ENCODE measurements around the gene ZNF235. TPM values are rescaled to one million over a fixed set of nuclear protein-coding genes. Genes with fewer than 3 reads are reported as not detected.

Gene ZNF235
- total RNA-seq, 4 donors from 2014 or later = 1.8 to 3.6 (median 2.1) TPM

DNA sequence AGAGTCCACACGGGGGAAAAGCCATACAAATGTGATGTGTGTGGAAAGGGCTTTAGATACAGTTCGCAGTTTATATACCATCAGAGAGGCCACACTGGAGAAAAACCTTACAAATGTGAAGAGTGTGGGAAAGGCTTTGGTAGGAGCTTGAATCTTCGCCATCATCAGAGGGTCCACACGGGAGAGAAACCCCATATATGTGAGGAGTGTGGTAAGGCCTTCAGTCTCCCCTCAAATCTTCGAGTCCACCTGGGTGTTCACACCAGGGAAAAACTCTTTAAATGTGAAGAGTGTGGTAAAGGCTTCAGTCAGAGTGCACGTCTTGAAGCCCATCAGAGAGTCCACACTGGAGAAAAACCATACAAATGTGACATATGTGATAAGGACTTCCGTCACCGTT is 68.4 kb downstream of the ZNF235 start:
- H3K27ac ChIP-seq = no peak overlapping the region
- no peak for DNase-seq
- peaks cover 0 to 99% (median 57%) of the 10 kb centered on the region in 3 donors for H3K9me3 ChIP-seq
- intact Hi-C loops (cut with DNase I) = no loop called here
- WGBS, 2 donors = 95 to 99% methylated on average over 8 of the region's 8 CpGs
- TF ChIP-seq CTCF (IDR thresholded peaks at IDR 0.05) (no peak), POLR2A (IDR thresholded peaks at IDR 0.05) (no peak)
- no peaks in the 10 kb centered on the region for H3K4me1 ChIP-seq
- no peaks in the 10 kb centered on the region for H3K27me3 ChIP-seq
- peaks cover 36 to 64% (median 36%) of the 10 kb centered on the region in 3 donors for H3K36me3 ChIP-seq
- no peak overlapping the region for H3K4me3 ChIP-seq

Small RNA genes within 50 kb of the gene (small RNA-seq; reads per million reads assigned to genes)
- 0 reads per million in 4 donors for gene NDUFA3P1

Other genes starting within 250 kb of the ZNF235 start
- gene ZNF284, start 232.9 kb downstream of the ZNF235 start, total RNA-seq = 1 to 10 TPM in 2 of 4 donors, under 1 TPM in 2; 0.44 to 1.9 (median 0.80) TPM
- gene ZNF224, start 210.7 kb downstream of the ZNF235 start, total RNA-seq = 10 to 100 TPM in 1 of 4 donors, 1 to 10 TPM in 3; 5.7 to 23.8 (median 8.2) TPM
- 1 to 10 TPM; 1.2 to 3.1 (median 2.4) TPM for gene ZNF225, start 191.6 kb downstream of the ZNF235 start, total RNA-seq
- 1 to 10 TPM in 3 of 4 donors, under 1 TPM in 1; 0.88 to 8.4 (median 3.4) TPM for gene ZNF234, start 163.5 kb downstream of the ZNF235 start, total RNA-seq
- 10 to 100 TPM in 3 of 4 donors, 1 to 10 TPM in 1; 9.9 to 23.8 (median 12.9) TPM for gene ZNF226, start 139.9 kb downstream of the ZNF235 start, total RNA-seq
- 10 to 100 TPM in 1 of 4 donors, 1 to 10 TPM in 3; 4.7 to 16.4 (median 8.8) TPM for gene ZNF227, start 92.5 kb downstream of the ZNF235 start, total RNA-seq
- under 1 TPM in 1 of 4 donors, not detected in 3; 0.57 TPM for gene ZNF233, start 45.1 kb downstream of the ZNF235 start, total RNA-seq
- 1 to 10 TPM in 3 of 4 donors, under 1 TPM in 1; 0.83 to 5.9 (median 2.6) TPM for gene ZNF112, start 51.7 kb upstream of the ZNF235 start, total RNA-seq
- 1 to 10 TPM in 2 of 4 donors, under 1 TPM in 2; 0.18 to 2.8 (median 0.80) TPM for gene ZNF285, start 96.6 kb upstream of the ZNF235 start, total RNA-seq
- 1 to 10 TPM; 1.1 to 3.4 (median 2.3) TPM for gene ZNF229, start 143.4 kb upstream of the ZNF235 start, total RNA-seq
- 10 to 100 TPM in 1 of 4 donors, 1 to 10 TPM in 3; 5.9 to 24.2 (median 7.5) TPM for gene ZNF180, start 195.5 kb upstream of the ZNF235 start, total RNA-seq
- not detected for gene CEACAM20, start 224.7 kb upstream of the ZNF235 start, total RNA-seq